Epithelial cell of prostate (primary cell): ENCODE data around the gene COQ8A.

Experiments used
- DNase-seq: peaks from one replicate; pipeline ENCODE4 v3.0.0-alpha.2; 2011; ENCODE audit warnings: low read depth, low spot score
- H3K27ac ChIP-seq: fragments of 450-650 bp; 2 replicates; pipeline ENCODE4 v1.5.1; 2017; ENCODE audit warnings: mild to moderate bottlenecking

The COQ8A gene

GRCh38 chr1:226967665-226968064 lies 27.6 kb downstream of the COQ8A start:
- DNase-seq: no peak
- H3K27ac ChIP-seq: no peak overlapping the region

- DNase-seq: no peak
- H3K27ac ChIP-seq: no peak overlapping the region
Measured at GRCh38 chr1:226971765-226972164, 31.7 kb downstream of the COQ8A start.

DNA sequence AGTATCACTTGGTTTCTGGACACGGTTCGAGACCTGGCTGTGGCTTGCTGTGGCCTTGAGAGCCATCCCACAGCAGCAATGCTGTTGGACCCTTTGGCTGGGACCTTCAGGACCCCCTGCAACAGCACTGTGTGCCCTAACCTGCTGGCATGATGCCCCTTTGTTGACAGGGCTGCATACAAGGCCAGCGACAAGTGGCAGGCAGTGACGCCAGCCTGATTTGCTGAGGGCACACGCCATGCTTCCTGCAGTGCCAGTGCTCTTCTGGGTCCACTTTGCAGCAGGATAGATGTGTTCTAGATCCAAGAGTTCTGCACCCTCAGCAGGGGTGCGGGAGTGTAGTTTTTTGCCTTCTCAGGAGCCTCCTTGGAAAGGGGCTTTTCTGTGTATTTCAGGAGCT lies 32.8 kb downstream of the COQ8A start:
- no peak overlapping the region for H3K27ac ChIP-seq
- DNase-seq: no peak

DNA sequence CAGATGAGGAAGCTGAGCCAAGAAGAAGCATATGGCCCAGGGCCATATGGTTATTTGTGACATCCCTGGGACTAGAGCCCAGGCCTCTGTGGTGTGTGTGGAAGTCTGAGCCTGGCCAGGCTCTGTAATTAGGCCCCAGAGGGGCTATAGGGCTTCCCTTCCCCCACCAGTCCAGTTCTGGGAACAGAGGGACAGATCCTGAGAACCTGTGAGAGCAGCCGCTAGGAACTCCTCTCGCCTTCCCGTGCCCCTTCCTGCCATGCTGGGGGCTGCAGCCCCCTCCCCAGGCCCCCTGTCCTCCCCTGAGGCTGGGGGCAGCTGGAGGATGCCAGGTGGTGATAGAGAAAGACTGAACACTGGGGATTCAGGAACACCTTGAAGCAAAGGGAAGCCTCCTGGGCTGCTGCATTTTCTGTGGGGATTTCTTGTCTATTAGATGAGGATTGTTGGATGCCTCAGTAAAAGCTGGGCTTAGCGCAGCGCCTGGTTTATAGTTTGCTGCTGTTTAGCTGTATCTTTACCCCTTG lies 33.3 kb downstream of the COQ8A start:
- DNase-seq: no peak
- no peak overlapping the region for H3K27ac ChIP-seq

DNA sequence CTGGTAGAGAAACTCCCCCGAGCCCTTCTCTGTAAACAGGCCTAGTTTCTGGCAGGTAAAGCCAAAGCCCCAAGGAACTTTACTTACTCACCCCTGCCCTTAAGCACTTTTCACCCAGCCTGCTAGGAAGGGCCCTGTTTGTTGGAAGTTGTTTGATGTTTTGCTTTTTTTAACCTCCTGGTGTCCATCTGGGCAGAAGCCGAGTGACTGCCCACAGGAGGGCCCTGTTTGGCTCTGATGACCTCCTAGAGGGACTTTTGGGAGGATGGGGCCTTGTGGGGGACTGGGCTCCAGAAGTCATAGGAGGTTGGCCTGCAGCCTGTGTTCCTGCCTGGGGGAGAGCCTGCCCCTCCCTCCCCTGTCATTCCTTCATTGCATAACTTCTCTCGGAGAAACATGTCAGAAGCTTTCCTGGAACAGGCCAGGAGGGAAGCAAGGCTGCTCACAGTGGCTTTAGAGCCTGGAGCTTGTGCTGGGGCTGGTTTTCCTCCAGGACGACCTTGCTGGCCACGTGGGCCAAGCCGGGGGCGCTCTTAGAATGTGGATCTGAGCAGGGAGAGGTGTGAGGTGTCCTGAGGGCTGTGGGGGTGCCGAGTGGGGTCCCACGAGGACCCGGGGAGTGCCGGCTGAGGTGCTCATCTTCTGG lies 33.9 kb downstream of the COQ8A start:
- no peak for DNase-seq
- no peak overlapping the region for H3K27ac ChIP-seq

DNA sequence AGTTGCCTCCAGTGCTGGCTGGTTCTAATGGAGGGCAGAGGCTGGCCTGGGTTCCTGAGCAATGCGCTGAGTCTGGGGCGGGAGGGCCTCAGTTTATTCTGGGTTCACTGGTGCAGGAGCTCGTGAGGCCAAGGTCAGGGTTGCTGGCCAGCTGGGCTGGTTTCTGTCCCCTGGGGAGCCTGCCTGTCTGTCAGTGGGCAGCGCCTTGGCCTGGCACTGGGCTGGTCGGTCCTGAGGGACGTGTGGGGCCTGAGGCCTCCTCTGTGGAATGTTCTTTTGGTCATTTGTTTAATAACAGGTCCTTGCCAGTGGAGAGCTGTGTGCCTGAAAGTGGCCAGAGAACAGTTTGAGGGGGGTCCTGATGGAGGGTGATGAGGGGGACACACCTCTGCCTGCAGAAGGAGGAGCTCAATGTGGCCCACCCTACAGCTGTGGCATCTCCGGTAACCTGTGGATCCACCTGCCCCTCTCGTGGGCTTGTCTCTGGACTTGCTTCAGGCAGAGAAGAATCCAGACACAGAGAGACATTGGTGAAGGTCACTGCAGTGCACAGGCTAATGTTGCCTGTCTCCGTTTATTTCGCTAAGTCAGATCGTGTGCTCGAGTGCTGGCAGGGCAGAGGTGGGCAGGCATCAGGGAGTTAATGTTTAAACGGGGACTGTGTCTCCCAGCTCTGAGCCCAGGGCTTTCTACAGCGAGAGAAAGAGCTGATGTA lies 34.6 kb downstream of the COQ8A start:
- no peak for DNase-seq
- H3K27ac ChIP-seq: no peak overlapping the region

- DNase-seq: no peak
- H3K27ac ChIP-seq: no peak overlapping the region
Measured at GRCh38 chr1:226975259-226976250, 35.5 kb downstream of the COQ8A start.

DNA sequence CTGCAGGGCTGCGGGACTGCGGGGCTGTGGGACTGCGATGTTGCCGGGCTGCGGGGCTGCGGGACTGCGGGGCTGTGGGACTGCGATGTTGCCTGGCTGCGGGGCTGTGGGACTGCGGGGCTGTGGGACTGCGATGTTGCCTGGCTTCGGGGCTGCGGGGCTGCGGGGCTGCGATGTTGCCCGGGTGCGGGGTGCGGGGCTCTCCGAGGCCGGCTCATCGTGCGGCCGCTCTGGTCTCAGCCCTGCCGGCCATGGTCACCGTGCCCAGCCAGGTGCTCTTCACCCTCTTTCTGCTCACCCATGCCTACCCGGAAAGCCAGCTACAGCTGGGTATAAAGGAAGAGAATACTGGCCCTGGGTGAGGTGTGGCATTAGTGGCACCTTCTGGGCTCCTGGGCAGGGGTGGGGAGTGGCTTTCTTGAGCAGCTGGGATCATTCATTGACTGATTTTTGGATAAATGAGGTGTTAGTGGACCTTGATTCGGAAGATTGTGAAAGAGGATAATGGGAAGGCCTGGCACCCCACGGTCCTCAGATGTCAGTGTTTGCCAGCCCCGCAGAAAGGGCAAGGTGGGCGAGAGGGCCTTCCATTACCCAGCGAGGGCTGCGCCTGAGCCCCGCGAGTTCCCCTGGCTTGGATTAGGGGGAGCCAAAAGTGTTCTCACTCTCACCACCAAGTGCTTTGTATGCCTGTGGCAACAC lies 36.3 kb downstream of the COQ8A start:
- DNase-seq: no peak
- H3K27ac ChIP-seq: no peak overlapping the region

DNA sequence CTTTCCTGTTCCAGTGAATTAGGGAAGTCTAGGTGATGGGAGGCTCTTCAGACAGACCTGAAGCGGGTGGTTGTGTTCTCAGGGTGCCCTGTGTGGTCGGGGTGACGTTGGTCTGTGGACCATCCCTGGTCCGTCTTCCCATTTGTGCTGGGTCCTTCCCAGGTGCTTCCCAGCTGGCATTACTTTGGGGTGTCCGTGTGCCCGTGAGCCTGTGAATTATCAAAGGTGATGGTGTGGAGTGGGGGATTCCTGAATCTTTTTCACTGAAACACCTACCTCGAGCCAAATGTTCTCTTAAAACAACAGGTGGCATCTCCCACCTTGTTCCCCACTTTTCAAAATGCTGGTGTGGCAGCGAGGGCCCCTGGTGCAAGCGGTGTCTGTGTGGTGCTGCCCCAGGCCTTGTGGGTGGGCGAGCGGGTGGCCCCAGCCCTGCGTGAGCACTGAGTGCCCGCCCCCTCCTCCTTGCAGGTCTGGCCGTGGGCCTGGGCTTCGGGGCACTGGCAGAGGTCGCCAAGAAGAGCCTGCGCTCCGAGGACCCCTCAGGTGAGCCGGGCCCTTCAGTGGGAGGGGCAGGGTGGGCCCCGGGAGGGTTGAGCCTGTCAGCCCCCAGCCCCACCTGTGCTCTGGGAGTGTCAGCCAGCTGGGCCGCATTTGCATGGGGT lies 37.0 kb downstream of the COQ8A start:
- no peak overlapping the region for H3K27ac ChIP-seq
- no peak for DNase-seq

- H3K27ac ChIP-seq: no peak overlapping the region
- no peak for DNase-seq
Measured at GRCh38 chr1:226977643-226978431, 37.7 kb downstream of the COQ8A start.

DNA sequence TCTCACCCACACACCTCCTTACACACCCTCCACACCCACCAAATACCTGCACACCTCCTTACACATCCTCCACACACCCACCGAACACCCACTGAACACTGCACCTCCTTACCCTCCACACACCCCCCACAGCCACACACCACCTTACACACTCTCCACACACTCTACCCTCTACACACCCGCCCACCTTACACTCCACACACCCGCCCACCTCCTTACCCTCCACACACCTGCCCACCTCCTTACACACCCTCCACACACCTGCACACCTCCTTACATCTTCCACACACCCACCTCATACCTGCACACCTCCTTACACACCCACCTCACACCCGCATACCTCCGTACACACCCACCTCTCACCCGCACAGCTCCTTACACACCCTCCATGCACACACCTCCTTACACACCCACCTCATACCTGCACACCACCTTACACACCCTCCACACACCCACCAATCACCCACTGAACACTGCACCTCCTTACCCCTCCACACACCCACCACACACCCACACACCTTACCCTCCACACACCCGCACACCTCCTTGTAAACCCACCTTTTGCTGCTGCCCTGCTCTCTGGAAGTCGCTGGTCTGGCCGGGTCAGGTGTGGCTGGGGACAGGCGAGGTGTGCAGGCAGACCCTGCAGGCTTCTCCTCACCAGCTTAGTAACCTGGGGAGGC lies 38.5 kb downstream of the COQ8A start:
- DNase-seq: no peak
- no peak overlapping the region for H3K27ac ChIP-seq

DNA sequence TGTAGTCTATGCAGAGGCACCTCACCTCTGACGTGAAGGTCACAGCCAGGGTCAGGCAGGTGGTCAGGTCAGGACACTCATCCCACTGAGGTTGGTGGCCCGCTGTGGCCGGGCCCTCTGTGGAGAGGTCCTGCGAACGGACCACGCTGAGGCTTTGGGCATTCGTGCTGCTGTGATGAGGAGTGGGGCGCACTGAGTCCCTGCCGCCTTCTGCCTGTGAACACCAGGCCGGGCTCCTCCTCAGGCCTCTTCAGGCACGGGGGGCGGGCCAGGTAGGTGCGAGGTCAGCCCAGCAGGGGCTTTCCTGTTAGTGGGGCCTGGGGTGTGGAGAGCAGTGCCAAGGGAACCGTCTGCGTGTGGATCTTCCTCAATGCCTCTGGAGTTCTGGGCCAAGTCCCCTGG lies 39.0 kb downstream of the COQ8A start:
- no peak for DNase-seq
- no peak overlapping the region for H3K27ac ChIP-seq

DNA sequence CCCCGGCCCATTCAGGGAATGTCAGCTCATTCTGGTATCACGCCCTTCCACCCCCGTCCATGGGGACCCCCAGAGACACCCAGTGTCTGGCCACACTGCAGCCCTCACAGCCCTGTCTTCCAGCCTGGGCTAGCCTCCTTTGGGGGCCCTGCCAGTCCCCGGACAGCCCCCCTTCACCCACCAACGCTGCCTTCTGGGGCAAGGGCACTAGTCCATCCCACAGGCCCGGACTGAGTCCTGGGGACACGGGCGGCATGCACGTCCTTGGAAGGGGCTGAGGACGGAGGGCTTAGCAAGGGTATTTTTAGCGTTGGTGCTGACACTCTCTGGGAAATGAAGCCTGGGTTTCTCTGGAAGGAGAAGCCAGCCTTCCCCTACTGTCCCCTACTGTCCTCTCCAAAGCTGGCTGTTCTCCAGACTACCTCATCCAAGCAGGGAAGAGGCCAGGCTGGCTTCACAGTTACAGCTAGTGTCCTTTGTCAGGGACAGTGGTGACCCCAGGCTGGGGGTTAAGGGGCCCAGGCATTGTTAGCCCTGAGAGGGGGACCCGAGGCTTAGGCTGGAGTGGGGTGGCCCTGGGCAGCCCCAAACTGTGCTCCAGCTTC lies 39.5 kb downstream of the COQ8A start:
- DNase-seq: no peak
- no peak overlapping the region for H3K27ac ChIP-seq

- DNase-seq: no peak
- H3K27ac ChIP-seq: no peak overlapping the region
Measured at GRCh38 chr1:226980122-226980560, 40.0 kb downstream of the COQ8A start.

- no peak for DNase-seq
- H3K27ac ChIP-seq: no peak overlapping the region
Measured at GRCh38 chr1:226980565-226981385, 40.7 kb downstream of the COQ8A start.

- no peak for DNase-seq
- no peak overlapping the region for H3K27ac ChIP-seq
Measured at GRCh38 chr1:226981386-226981817, 41.3 kb downstream of the COQ8A start.

- DNase-seq: no peak
- no peak overlapping the region for H3K27ac ChIP-seq
Measured at GRCh38 chr1:226981838-226982237, 41.7 kb downstream of the COQ8A start.
